ENCODE measurements around the gene CALY. TPM values are rescaled to one million over a fixed set of nuclear protein-coding genes. Genes with fewer than 3 reads are reported as not detected.

Gene CALY
- total RNA-seq, 3 donors from 2014 or later: 1.1 to 7.5 TPM; not detected in 1

DNA sequence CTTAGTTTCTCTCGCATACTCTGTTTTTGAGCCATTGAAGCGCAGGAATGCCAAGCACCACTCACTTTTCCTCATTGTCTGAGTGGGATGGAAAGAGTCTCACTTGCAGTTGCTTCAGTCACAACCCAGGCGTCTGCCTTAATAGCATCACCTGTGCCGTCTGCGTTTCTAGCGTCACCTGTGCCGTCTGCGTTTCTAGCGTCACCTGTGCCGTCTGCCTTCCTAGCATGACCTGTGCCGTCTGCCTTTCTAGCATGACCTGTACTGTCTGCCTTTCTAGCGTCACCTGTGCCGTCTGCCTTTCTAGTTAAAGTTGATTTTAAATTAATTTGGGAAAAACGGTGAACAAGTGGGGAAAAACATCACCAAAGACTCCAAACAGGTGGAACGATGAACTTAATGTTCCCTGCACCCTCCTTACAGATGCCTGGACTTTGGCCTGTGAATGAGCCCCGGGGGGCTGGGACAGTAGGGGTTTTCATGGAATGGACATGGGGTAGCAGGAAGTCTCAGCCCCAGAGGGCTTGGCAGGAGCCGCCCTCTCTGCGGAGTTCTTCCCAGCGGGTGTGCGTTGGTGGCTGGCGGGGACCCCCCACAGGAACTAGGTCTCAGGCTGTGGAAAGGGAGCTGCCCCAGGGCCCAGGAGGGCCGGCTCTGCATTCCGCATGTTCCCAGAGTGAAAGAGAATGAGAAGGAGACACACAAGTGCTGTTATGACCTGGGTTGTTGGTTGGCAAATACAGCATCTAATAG, 24.5 kb downstream of the CALY start:
- intact Hi-C loops (cut with DNase I, micrococcal nuclease): no loop called here
- no peak for ATAC-seq
- Histone ChIP-seq H3K9me3 (no peaks in the 10 kb centered on the region), H3K4me3 (no peak overlapping the region), H3K36me3 (ENCODE audit: low read depth) (no peaks in the 10 kb centered on the region), H3K4me1 (ENCODE audit: low read depth) (peaks cover 16% of the 10 kb centered on the region)
- TF ChIP-seq, protein P1, sequence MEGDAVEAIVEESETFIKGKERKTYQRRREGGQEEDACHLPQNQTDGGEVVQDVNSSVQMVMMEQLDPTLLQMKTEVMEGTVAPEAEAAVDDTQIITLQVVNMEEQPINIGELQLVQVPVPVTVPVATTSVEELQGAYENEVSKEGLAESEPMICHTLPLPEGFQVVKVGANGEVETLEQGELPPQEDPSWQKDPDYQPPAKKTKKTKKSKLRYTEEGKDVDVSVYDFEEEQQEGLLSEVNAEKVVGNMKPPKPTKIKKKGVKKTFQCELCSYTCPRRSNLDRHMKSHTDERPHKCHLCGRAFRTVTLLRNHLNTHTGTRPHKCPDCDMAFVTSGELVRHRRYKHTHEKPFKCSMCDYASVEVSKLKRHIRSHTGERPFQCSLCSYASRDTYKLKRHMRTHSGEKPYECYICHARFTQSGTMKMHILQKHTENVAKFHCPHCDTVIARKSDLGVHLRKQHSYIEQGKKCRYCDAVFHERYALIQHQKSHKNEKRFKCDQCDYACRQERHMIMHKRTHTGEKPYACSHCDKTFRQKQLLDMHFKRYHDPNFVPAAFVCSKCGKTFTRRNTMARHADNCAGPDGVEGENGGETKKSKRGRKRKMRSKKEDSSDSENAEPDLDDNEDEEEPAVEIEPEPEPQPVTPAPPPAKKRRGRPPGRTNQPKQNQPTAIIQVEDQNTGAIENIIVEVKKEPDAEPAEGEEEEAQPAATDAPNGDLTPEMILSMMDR (IDR thresholded peaks at IDR 0.05): no peak
- peak in 1 of 3 donors; percentile 48 for DNase-seq

DNA sequence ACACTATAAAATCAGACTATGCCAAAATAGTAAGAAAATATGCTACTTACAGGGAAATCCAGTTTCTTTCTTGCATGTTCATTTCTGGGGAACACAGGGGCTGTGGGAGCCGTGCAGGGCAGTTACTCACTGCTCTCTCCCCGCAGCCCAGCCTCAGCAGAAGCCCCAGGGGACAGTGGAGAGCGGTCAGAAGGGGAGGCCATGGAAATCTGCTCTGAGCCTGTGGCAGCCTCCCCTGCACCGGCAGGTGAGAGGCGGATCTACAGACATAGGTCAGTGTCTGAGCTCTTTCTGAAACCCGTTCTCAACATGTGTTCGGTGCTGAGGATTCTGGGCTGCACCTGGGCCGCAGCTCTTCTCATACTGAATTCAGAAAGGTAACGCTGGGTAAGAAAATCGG, 25.1 kb downstream of the CALY start:
- Histone ChIP-seq H3K4me3 (no peak overlapping the region), H3K36me3 (ENCODE audit: low read depth) (no peaks in the 10 kb centered on the region), H3K9me3 (no peaks in the 10 kb centered on the region), H3K4me1 (ENCODE audit: low read depth) (peaks cover 21% of the 10 kb centered on the region)
- TF ChIP-seq, protein P1 (IDR thresholded peaks at IDR 0.05): no peak
- intact Hi-C loops (cut with DNase I, micrococcal nuclease): no loop called here
- DNase-seq: no peak
- no peak for ATAC-seq

DNA sequence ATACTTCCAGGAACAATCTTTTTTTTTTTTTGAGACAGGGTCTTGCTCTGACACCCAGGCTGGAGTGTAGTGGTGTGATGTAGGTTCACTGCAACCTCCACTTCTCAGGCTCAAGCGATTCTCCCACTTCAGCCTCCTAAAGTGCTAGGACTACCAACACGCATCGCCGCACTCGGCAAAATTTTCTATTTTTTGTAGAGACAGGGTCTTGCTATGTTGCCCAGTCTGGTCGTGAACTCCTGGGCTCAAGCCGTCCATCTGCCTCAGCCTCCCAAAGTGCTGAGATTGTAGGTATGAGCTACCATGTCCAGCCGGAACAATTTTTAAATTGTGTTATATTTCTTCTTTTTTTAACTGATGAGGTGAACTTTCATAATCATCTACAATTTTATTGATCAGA, 25.9 kb downstream of the CALY start:
- DNase-seq (no peak), ATAC-seq (no peak)
- Histone ChIP-seq H3K4me3 (no peak overlapping the region), H3K4me1 (ENCODE audit: low read depth) (peaks cover 21% of the 10 kb centered on the region), H3K36me3 (ENCODE audit: low read depth) (no peaks in the 10 kb centered on the region), H3K9me3 (no peaks in the 10 kb centered on the region)
- intact Hi-C loops (cut with DNase I, micrococcal nuclease): no loop called here
- TF ChIP-seq, protein P1 (IDR thresholded peaks at IDR 0.05): no peak

DNA sequence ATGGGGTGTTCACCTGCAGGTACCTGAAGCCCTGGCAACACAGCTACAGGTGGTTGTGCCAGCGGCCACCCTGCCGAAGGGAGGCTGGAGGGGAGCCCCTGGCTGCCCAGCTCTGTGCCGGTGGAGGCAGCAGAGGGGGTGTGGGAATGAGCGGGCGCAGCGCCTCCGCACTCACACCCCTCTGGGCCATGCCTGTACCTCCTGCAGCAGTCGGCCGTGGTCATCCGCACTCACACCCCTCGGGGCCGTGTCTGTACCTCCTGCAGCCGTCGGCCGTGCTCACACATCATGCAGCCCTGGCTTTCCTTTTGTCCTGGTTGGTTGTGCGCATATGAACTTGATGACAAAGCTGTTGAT, 26.3 kb downstream of the CALY start:
- no peak for ATAC-seq
- peak in 1 of 3 donors; percentile 61 for DNase-seq
- peaks cover 21% of the 10 kb centered on the region for H3K4me1 ChIP-seq (ENCODE audit: low read depth)
- TF ChIP-seq, protein P1 (IDR thresholded peaks at IDR 0.05): no peak
- intact Hi-C loops (cut with DNase I, micrococcal nuclease): no loop called here
- no peaks in the 10 kb centered on the region for H3K9me3 ChIP-seq
- H3K36me3 ChIP-seq (ENCODE audit: low read depth): no peaks in the 10 kb centered on the region
- no peak overlapping the region for H3K4me3 ChIP-seq

- ATAC-seq (peak; percentile 33), DNase-seq (peak; percentile 78 to 86 (median 81))
- intact Hi-C loops (cut with DNase I, micrococcal nuclease): no loop called here
- TF ChIP-seq, protein P1 (IDR thresholded peaks at IDR 0.05): no peak
- H3K9me3 ChIP-seq: no peaks in the 10 kb centered on the region
- no peak overlapping the region for H3K4me3 ChIP-seq
- H3K4me1 ChIP-seq (ENCODE audit: low read depth): peaks cover 21% of the 10 kb centered on the region
- H3K36me3 ChIP-seq (ENCODE audit: low read depth): no peaks in the 10 kb centered on the region
Measured at GRCh38 chr10:133309720-133310398, 26.8 kb downstream of the CALY start.

Data from mucosa of descending colon (tissue), 3 donors.